Gastroesophageal sphincter (tissue), 4 donors: ENCODE measurements around the gene CSAG2. TPM values are rescaled to one million over a fixed set of nuclear protein-coding genes. Genes with fewer than 3 reads are reported as not detected.
"Not testable (repeated sequence)": the region's sequence is repeated elsewhere in the genome, so short reads cannot be mapped to it uniquely, and the experiment has no call there.

Experiments used
- ATAC-seq: fragments of 150-250 bp; one replicate; pipeline ENCODE4 v1.9.1; 2016; ENCODE audit warnings: mild to moderate bottlenecking, moderate library complexity
- H3K27ac ChIP-seq, 4 donors: fragments of 200-600 bp; sonication (generic) in 3 of 4; 1 replicate in 3 of 4; 2 replicates in 1 of 4; pipeline ENCODE4 v1.5.1; 2016 to 2019
- H3K27me3 ChIP-seq: fragments of 200-600 bp; sonication (generic); one replicate; pipeline ENCODE4 v1.5.1; 2019
- H3K36me3 ChIP-seq, 2 donors: fragments of 200-600 bp; sonication (generic); one replicate each; pipeline ENCODE4 v1.5.1; 2019; ENCODE audit warnings: control low read depth in 1 of 2
- H3K4me1 ChIP-seq, 3 donors: fragments of 200-600 bp; sonication (generic); 1 replicate in 2 of 3; 2 replicates in 1 of 3; pipeline ENCODE4 v1.5.1; 2016 to 2019; ENCODE audit warnings: control low read depth in 2 of 3
- H3K4me3 ChIP-seq, 2 donors: fragments of 200-600 bp; sonication (generic); one replicate each; pipeline ENCODE4 v1.5.1; 2019; ENCODE audit warnings: mild to moderate bottlenecking in 1 of 2, moderate library complexity in 1 of 2
- H3K9me3 ChIP-seq, 3 donors: fragments of 200-600 bp; sonication (generic); one replicate each; pipeline ENCODE4 v1.5.1; 2017 to 2019; ENCODE audit warnings: control low read depth in 2 of 3
- CTCF ChIP-seq, 4 experiments: fragments of 200-600 bp in 2 of 4; fragments of 450-650 bp in 2 of 4; sonication (generic) in 1 of 4; IDR thresholded peaks; one replicate each; pipeline ENCODE4 v1.5.1; 2017 to 2019; ENCODE audit warnings: antibody characterized with exemption in 4 of 4, mild to moderate bottlenecking in 2 of 4, moderate library complexity in 2 of 4
- EP300 ChIP-seq: sonication (generic); formaldehyde crosslinking; IDR thresholded peaks from one replicate; pipeline ENCODE4 v1.6.1; 2017; ENCODE audit warnings: antibody characterized with exemption, mild to moderate bottlenecking
- POLR2A ChIP-seq, 2 donors: fragments of 450-650 bp; IDR thresholded peaks; one replicate each; pipeline ENCODE4 v1.6.1; 2017; ENCODE audit warnings: antibody characterized with exemption in 2 of 2, mild to moderate bottlenecking in 2 of 2, moderate library complexity in 1 of 2
- POLR2AphosphoS5 ChIP-seq: sonication (generic); formaldehyde crosslinking; IDR thresholded peaks from one replicate; pipeline ENCODE4 v1.6.1; 2017; ENCODE audit warnings: antibody characterized with exemption
- WGBS, 2 donors: methylation state at CpG; one replicate each; pipeline ENCODE4 v1.1.5; 2018; ENCODE audit warnings: low coverage in 1 of 2; 5-methylcytosine and 5-hydroxymethylcytosine counted together
- total RNA-seq, 4 donors: library from RNA; depleted of rRNA; stranded (reverse); fragments of >200 nt; gene quantifications; one replicate each; pipeline ENCODE4 v1.1.0, GENCODE V29; 2016

Gene CSAG2
- total RNA-seq, 4 donors from 2014 or later: not detected

- H3K36me3 ChIP-seq, H3K27ac ChIP-seq, H3K4me1 ChIP-seq, H3K9me3 ChIP-seq, H3K27me3 ChIP-seq, ATAC-seq, H3K4me3 ChIP-seq: not testable (repeated sequence)
- no CpG with 5 or more reads among the region's 34 CpGs for WGBS, 2 donors
Measured at GRCh38 chrX:152697952-152698931, 10.8 kb downstream of the CSAG2 start, which contains the start of gene MAGEA3. MAGEA3 (plus strand) TSS chrX:152698794; CDS start chrX:152700833, 2,039 bp downstream.

GRCh38 chrX:152681012-152681411 is 28.1 kb downstream of the CSAG2 start:
- not testable (repeated sequence) for H3K27me3 ChIP-seq, H3K9me3 ChIP-seq, H3K4me1 ChIP-seq, H3K36me3 ChIP-seq, H3K4me3 ChIP-seq, H3K27ac ChIP-seq
- ATAC-seq: peak; percentile 16
- no CpG with 5 or more reads among the region's 3 CpGs for WGBS, 2 donors

- H3K36me3 ChIP-seq, H3K4me3 ChIP-seq, H3K4me1 ChIP-seq, ATAC-seq, H3K27me3 ChIP-seq, H3K27ac ChIP-seq, H3K9me3 ChIP-seq: not testable (repeated sequence)
- no CpG with 5 or more reads among the region's 3 CpGs for WGBS, 2 donors
Measured at GRCh38 chrX:152674652-152675051, 34.4 kb downstream of the CSAG2 start.

- Histone ChIP-seq H3K9me3 (no peaks in the 10 kb centered on the region), H3K27me3 (no peaks in the 10 kb centered on the region), H3K4me1 (no peaks in the 10 kb centered on the region), H3K27ac (no peak overlapping the region), H3K4me3 (no peak overlapping the region), H3K36me3 (no peaks in the 10 kb centered on the region)
- no peak for ATAC-seq
- 69 to 84% methylated on average over 2 of the region's 2 CpGs for WGBS, 2 donors
- TF ChIP-seq POLR2AphosphoS5 (no peak), CTCF (IDR thresholded peaks at IDR 0.05) (no peak), EP300 (no peak), POLR2A (IDR thresholded peaks at IDR 0.05) (no peak)
Measured at GRCh38 chrX:152674135-152674534, 34.9 kb downstream of the CSAG2 start.

- no peaks in the 10 kb centered on the region for H3K4me1 ChIP-seq
- no peaks in the 10 kb centered on the region for H3K36me3 ChIP-seq
- 49 to 80% methylated on average over 1 to 2 of the region's 4 CpGs for WGBS, 2 donors
- H3K9me3 ChIP-seq: peaks cover 0 to 14% (median 0%) of the 10 kb centered on the region in 3 donors
- no peak overlapping the region for H3K27ac ChIP-seq
- ATAC-seq: no peak
- TF ChIP-seq CTCF (IDR thresholded peaks at IDR 0.05) (no peak), POLR2A (IDR thresholded peaks at IDR 0.05) (no peak), EP300 (no peak), POLR2AphosphoS5 (no peak)
- H3K4me3 ChIP-seq: no peak overlapping the region
- no peaks in the 10 kb centered on the region for H3K27me3 ChIP-seq
Measured at GRCh38 chrX:152663086-152663485, 46.0 kb downstream of the CSAG2 start.

GRCh38 chrX:152658302-152658701 is 50.8 kb downstream of the CSAG2 start:
- Histone ChIP-seq H3K9me3 (no peaks in the 10 kb centered on the region), H3K4me1 (no peaks in the 10 kb centered on the region), H3K4me3 (no peak overlapping the region), H3K27me3 (no peaks in the 10 kb centered on the region), H3K27ac (no peak overlapping the region), H3K36me3 (no peaks in the 10 kb centered on the region)
- TF ChIP-seq CTCF (IDR thresholded peaks at IDR 0.05): no peak
- no peak for TF ChIP-seq POLR2AphosphoS5
- no peak for TF ChIP-seq POLR2A (IDR thresholded peaks at IDR 0.05)
- no peak for TF ChIP-seq EP300
- 0% methylated on average over 1 of the region's 2 CpGs; no CpG with 5 or more reads in 1 of the 2 donors for WGBS, 2 donors
- ATAC-seq: no peak

Other genes starting within 250 kb of the CSAG2 start
- under 1 TPM in 1 of 4 donors, not detected in 3; 0.07 TPM for gene GABRQ, start 71.4 kb downstream of the CSAG2 start, total RNA-seq
- gene MAGEA3, start 10.5 kb downstream of the CSAG2 start, total RNA-seq: not detected
- not detected for gene MAGEA2B, start 5.4 kb upstream of the CSAG2 start, total RNA-seq
- not detected for gene CSAG1, start 24.4 kb upstream of the CSAG2 start, total RNA-seq
- gene MAGEA12, start 24.5 kb upstream of the CSAG2 start, total RNA-seq: not detected
- gene MAGEA2, start 44.6 kb upstream of the CSAG2 start, total RNA-seq: not detected
- gene CSAG3, start 49.9 kb upstream of the CSAG2 start, total RNA-seq: not detected
- not detected for gene MAGEA6, start 60.4 kb upstream of the CSAG2 start, total RNA-seq
- gene CETN2, start 121.5 kb upstream of the CSAG2 start, total RNA-seq: 10 to 100 TPM; 53.0 to 75.2 (median 60.3) TPM
- 10 to 100 TPM in 3 of 4 donors, 1 to 10 TPM in 1; 3.7 to 14.2 (median 10.8) TPM for gene NSDHL, start 121.8 kb upstream of the CSAG2 start, total RNA-seq
- 10 to 100 TPM in 1 of 4 donors, 1 to 10 TPM in 3; 2.7 to 13.7 (median 3.6) TPM for gene ZNF185, start 188.8 kb upstream of the CSAG2 start, total RNA-seq